Measurements from ENCODE around the gene PPME1. TPM values are rescaled to one million over a fixed set of nuclear protein-coding genes. Genes with fewer than 3 reads are reported as not detected.

PPME1 gene
- polyA plus RNA-seq, 1 donor = 42.7 TPM

- DNase-seq = no peak
Measured at GRCh38 chr11:74225565-74225964, 54.5 kb downstream of the PPME1 start.

- no peak for DNase-seq
Measured at GRCh38 chr11:74226907-74227306, 55.8 kb downstream of the PPME1 start.

DNA sequence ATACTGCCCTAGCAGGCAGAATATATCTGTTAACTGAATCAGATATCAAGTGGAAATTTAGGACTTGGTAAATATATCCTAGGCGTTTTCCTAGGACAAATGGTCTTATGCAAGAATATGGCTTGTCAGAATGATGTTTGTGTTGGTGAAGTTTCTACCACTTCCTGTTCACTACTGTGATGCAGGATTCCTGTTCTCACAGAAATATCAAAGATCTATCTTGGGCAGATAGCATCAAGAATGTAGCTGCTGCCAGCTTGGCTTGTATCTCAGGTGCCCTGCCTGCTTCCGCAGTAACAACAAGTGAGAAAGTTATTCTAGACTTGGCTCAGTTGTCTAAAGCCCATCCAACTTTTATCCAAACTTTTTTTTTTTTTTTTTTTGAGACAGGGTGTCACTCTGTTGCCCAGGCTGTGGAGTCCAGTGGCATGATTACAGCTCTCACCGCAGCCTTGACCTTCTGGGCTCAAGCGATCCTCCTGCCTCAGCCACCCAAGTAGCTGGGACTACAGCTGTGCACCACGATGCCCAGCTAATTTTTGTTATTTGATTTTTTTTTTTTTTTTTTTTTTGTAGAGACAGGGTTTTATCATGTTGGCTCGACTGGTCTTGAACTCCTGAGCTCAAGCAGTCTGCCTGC lies 61.3 kb downstream of the PPME1 start:
- no peak for DNase-seq

- no peak for DNase-seq
Measured at GRCh38 chr11:74233683-74234082, 62.6 kb downstream of the PPME1 start.

- DNase-seq = no peak
Measured at GRCh38 chr11:74235121-74235520, 64.0 kb downstream of the PPME1 start.

- DNase-seq = no peak
Measured at GRCh38 chr11:74237541-74237940, 66.5 kb downstream of the PPME1 start.

GRCh38 chr11:74238243-74238642 lies 67.2 kb downstream of the PPME1 start:
- DNase-seq = no peak

GRCh38 chr11:74248469-74248868 lies 77.4 kb downstream of the PPME1 start:
- no peak for DNase-seq

DNA sequence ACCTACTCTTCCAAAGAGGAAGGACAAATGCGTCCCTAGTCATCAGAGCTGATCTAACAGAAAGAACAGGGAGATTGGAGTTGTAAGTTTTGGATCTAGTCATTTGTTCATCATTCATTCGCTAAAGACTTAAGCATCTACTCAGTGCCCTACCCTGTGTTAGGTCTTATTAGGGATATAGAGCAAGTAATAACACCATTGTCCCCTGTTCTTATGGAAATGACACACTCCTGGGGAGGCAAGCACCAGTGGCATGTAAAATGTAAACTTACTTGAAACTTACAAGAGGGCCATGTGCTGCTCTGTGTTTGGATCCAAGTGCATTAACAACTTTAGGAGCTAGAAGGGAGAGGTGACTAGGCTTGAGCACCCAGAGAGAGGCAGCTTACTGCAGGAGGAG lies 78.4 kb downstream of the PPME1 start:
- DNase-seq = no peak

- DNase-seq = no peak
Measured at GRCh38 chr11:74253361-74253760, 82.3 kb downstream of the PPME1 start.

- DNase-seq = peak; percentile 56
Measured at GRCh38 chr11:74255741-74256375, 84.8 kb downstream of the PPME1 start.

GRCh38 chr11:74256378-74257133 lies 85.5 kb downstream of the PPME1 start:
- no peak for DNase-seq

DNA sequence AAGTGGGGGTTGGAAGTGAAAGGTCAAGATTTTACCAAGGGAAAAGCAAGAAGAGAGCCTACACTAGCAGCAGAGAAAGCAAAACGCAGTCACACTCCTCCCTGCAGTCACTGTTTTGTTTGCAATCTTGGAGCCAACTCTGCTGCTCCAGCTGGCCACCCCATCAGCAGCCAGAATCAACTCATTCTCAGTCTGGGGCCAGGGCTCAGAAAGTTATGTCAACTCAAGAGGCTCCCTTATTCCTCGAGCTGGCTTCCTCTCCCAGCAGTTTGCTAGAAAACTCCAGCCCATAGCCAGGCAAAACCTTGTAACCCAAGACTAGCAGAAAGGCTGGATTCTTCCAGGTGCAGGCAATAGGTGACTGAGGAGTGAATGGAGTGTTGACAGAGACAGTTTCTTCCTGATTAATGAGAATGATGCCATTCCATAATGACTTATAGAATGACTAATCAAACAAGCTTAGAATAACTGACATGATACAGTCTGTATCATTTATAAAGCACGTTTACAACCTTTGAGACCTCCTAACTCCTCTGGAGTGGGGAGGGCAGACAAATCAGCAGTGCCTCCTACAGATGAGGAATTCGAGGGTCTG lies 87.0 kb downstream of the PPME1 start:
- peak; percentile 34 for DNase-seq

GRCh38 chr11:74262725-74263124 lies 91.6 kb downstream of the PPME1 start:
- DNase-seq = no peak

- DNase-seq = no peak
Measured at GRCh38 chr11:74265256-74265655, 94.2 kb downstream of the PPME1 start.

DNA sequence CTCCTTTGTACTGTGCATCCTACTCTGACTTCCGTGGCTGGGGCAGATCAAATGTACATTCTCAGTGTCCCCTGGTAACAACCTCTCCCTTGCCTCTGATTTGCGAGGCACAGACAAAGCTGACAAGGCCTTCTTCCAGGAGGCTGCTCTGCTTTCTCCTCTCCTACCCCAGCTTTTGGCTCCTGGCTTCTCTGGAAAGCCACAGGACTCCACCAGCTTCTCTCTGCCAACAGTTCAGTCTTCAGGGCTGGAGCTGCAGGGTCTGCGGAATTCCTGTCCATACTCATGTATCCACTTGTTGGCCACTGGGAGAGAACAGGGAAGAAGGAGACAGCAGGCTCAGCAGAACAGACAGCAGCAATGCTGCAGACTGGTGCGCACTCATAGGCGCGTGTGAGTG lies 95.9 kb downstream of the PPME1 start:
- DNase-seq = no peak

GRCh38 chr11:74268456-74268855 lies 97.4 kb downstream of the PPME1 start:
- DNase-seq = no peak

DNA sequence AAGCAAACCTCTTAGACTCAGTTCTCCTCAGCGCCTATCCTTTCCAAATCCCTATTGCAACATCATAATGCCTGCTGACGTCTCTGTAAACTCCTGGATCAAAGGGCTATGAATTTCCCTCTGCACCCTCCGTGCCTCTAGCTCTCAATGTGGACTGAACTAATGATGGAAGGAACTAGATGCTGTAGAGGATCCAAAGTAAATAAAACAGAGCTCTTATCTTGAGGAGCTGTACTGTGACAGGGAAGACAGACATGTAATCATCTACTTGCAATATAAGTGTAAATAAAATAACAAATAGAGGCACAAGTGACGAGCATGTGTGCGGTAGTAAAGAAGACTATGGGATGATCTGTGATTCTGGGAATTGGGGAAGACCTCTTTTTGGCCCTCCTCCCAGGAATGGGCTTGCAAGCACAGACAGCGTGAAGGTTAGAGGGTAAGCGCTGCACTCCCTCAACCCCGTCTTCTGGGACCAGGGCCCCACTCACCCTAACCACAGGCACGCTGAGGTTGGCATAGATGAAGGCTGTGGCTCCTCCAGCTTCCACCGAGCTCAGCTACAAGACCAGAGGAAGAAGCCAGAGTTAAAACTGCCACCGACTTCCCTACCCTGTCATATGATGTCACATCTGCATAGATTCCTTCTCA lies 98.2 kb downstream of the PPME1 start:
- DNase-seq = no peak

- no peak for DNase-seq
Measured at GRCh38 chr11:74272276-74272675, 101.2 kb downstream of the PPME1 start.

DNA sequence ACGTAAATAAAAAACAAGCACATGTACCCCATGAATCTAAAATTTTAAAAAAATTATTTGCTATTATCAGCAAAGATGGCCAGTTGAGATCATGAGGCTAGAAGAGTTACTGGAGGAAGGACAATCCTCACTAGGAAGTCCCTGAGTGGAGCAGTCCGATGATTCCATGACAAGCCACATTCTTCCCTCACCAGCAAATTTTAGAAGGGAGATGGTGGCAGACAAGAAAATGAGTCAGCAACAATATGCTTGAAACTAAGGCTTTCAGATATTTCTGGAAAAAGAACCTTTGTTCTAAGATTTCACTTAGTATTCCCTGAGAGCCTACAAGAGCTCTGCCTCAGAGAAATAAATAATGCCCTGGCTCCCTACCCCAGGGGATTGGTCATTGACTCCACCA lies 105.5 kb downstream of the PPME1 start:
- no peak for DNase-seq

GRCh38 chr11:74278103-74278502 lies 107.0 kb downstream of the PPME1 start:
- no peak for DNase-seq

DNA sequence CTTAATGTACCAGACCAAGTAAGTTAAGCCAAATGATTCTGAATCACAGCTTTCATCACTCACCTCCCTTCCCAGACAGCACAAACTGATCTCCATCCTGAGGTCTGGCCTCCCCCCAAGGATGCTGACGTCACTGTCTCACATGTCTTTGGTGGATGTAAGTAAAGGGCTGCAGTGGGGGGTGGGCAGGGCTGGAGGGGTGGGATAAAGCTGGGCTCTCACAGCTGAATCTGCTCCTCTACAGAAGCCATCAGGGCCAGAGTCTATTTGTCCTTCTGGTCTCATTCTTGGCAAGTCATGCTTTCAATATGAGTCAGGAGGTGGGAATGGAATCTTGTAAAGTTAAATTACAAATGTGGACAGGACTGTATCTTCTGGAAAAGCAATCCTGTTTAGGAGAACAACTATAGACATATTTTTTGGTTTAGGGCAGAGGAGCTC lies 107.7 kb downstream of the PPME1 start:
- DNase-seq = no peak
